Measurements from ENCODE around the gene TSPOAP1.

The TSPOAP1 gene

GRCh38 chr17:58327363-58328194 lies 1.0 kb downstream of the TSPOAP1 start:
- no peak for DNase-seq

GRCh38 chr17:58326609-58327362 lies 1.8 kb downstream of the TSPOAP1 start:
- no peak for DNase-seq

- DNase-seq = no peak
Measured at GRCh38 chr17:58325976-58326468, 2.6 kb downstream of the TSPOAP1 start.

GRCh38 chr17:58325289-58325726 lies 3.3 kb downstream of the TSPOAP1 start:
- no peak for DNase-seq

- no peak for DNase-seq
Measured at GRCh38 chr17:58324409-58325288, 3.9 kb downstream of the TSPOAP1 start.

GRCh38 chr17:58324056-58324408 lies 4.6 kb downstream of the TSPOAP1 start:
- DNase-seq = no peak

GRCh38 chr17:58323366-58324055 lies 5.1 kb downstream of the TSPOAP1 start:
- DNase-seq = no peak

GRCh38 chr17:58322581-58323185 lies 5.9 kb downstream of the TSPOAP1 start:
- no peak for DNase-seq

- DNase-seq = no peak
Measured at GRCh38 chr17:58321571-58322525, 6.7 kb downstream of the TSPOAP1 start.

- DNase-seq = no peak
Measured at GRCh38 chr17:58320570-58321323, 7.8 kb downstream of the TSPOAP1 start.

GRCh38 chr17:58320163-58320558 lies 8.4 kb downstream of the TSPOAP1 start:
- no peak for DNase-seq

- DNase-seq = no peak
Measured at GRCh38 chr17:58319173-58320162, 9.1 kb downstream of the TSPOAP1 start.

- no peak for DNase-seq
Measured at GRCh38 chr17:58318627-58319172, 9.9 kb downstream of the TSPOAP1 start.

- peak; percentile 1 for DNase-seq
Measured at GRCh38 chr17:58318065-58318481, 10.5 kb downstream of the TSPOAP1 start.

GRCh38 chr17:58317421-58318064 lies 11.1 kb downstream of the TSPOAP1 start:
- DNase-seq = peak; percentile 80

GRCh38 chr17:58316260-58316960 lies 12.2 kb downstream of the TSPOAP1 start:
- peak; percentile 1 for DNase-seq

GRCh38 chr17:58315750-58316149 lies 12.8 kb downstream of the TSPOAP1 start:
- peak; percentile 1 for DNase-seq
